AG09319 (cell line): ENCODE measurements around the gene TDRKH.

Experiments used
- DNase-seq: peaks from one replicate; pipeline ENCODE4 v3.0.0-alpha.2; 2010; ENCODE audit warnings: low read depth; ENCODE audit errors: extremely low read depth
- CTCF ChIP-seq: IDR thresholded peaks from 2 replicates; pipeline ENCODE4 v1.5.1; 2011; ENCODE audit warnings: low read depth, mild to moderate bottlenecking, inconsistent platforms, low read length, moderate library complexity

The TDRKH gene

GRCh38 chr1:151835596-151835995 lies 45.3 kb upstream of the TDRKH start:
- TF ChIP-seq CTCF = no peak

GRCh38 chr1:151834239-151834638 lies 43.9 kb upstream of the TDRKH start:
- no peak for TF ChIP-seq CTCF
- no peak for DNase-seq

More at GRCh38 chr1:151835596-151835995, 45.3 kb upstream of the TDRKH start:
- no peak for DNase-seq

- DNase-seq = no peak
- TF ChIP-seq CTCF = no peak
Observed at GRCh38 chr1:151833172-151833900, 43.0 kb upstream of the TDRKH start.

- peak; percentile 28 for DNase-seq
- no peak for TF ChIP-seq CTCF
Observed at GRCh38 chr1:151832318-151832980, 42.1 kb upstream of the TDRKH start.

- no peak for TF ChIP-seq CTCF
- no peak for DNase-seq
Observed at GRCh38 chr1:151831605-151832004, 41.3 kb upstream of the TDRKH start, which contains the start of gene RORC. RORC (minus strand) TSS chr1:151831802; CDS start chr1:151831764, 38 bp downstream.

- DNase-seq = no peak
- TF ChIP-seq CTCF = no peak
Observed at GRCh38 chr1:151831256-151831591, 40.9 kb upstream of the TDRKH start.

- no peak for TF ChIP-seq CTCF
- DNase-seq = no peak
Observed at GRCh38 chr1:151830055-151830454, 39.8 kb upstream of the TDRKH start.
